ENCODE data around the gene LRIT2.

- TF ChIP-seq POLR2A (IDR thresholded peaks at IDR 0.05) (no peak), CTCF (IDR thresholded peaks at IDR 0.05) (no peak)
Observed at GRCh38 chr10:84257343-84258020, 32.1 kb upstream of the LRIT2 start.
